Measurements from ENCODE around the gene GRK1.
A peak's percentile ranks its signal among the peaks of the same experiment; 100 is the strongest.

The GRK1 gene

GRCh38 chr13:113769106-113769505, 102.1 kb downstream of the GRK1 start:
- no peak for TF ChIP-seq CTCF (conservative IDR thresholded peaks at IDR 0.05; ENCODE audit: control insufficient read depth, insufficient read depth, low read depth, low read length)
- no peak for DNase-seq (ENCODE audit: low read depth)
- H3K4me3 ChIP-seq (ENCODE audit: control insufficient read depth, low read depth, low read length) = no peak overlapping the region

- no peak for DNase-seq (ENCODE audit: low read depth)
- H3K4me3 ChIP-seq (ENCODE audit: control insufficient read depth, low read depth, low read length) = no peak overlapping the region
- TF ChIP-seq CTCF (conservative IDR thresholded peaks at IDR 0.05; ENCODE audit: control insufficient read depth, insufficient read depth, low read depth, low read length) = no peak
Measured at GRCh38 chr13:113769881-113770280, 102.9 kb downstream of the GRK1 start.

- no peak for TF ChIP-seq CTCF (conservative IDR thresholded peaks at IDR 0.05; ENCODE audit: control insufficient read depth, insufficient read depth, low read depth, low read length)
- DNase-seq (ENCODE audit: low read depth) = no peak
- H3K4me3 ChIP-seq (ENCODE audit: control insufficient read depth, low read depth, low read length) = no peak overlapping the region
Measured at GRCh38 chr13:113770441-113770840, 103.4 kb downstream of the GRK1 start.

GRCh38 chr13:113770937-113771336, 103.9 kb downstream of the GRK1 start:
- no peak for TF ChIP-seq CTCF (conservative IDR thresholded peaks at IDR 0.05; ENCODE audit: control insufficient read depth, insufficient read depth, low read depth, low read length)
- no peak for DNase-seq (ENCODE audit: low read depth)
- no peak overlapping the region for H3K4me3 ChIP-seq (ENCODE audit: control insufficient read depth, low read depth, low read length)

GRCh38 chr13:113771709-113772331, 104.8 kb downstream of the GRK1 start:
- peak; percentile 24 for DNase-seq (ENCODE audit: low read depth)
- no peak overlapping the region for H3K4me3 ChIP-seq (ENCODE audit: control insufficient read depth, low read depth, low read length)
- TF ChIP-seq CTCF (conservative IDR thresholded peaks at IDR 0.05; ENCODE audit: control insufficient read depth, insufficient read depth, low read depth, low read length) = no peak

GRCh38 chr13:113774177-113775107, 107.4 kb downstream of the GRK1 start:
- TF ChIP-seq CTCF (conservative IDR thresholded peaks at IDR 0.05; ENCODE audit: control insufficient read depth, insufficient read depth, low read depth, low read length) = no peak
- DNase-seq (ENCODE audit: low read depth) = peak; percentile 65
- H3K4me3 ChIP-seq (ENCODE audit: control insufficient read depth, low read depth, low read length) = no peak overlapping the region

All from fibroblast of mammary gland (primary cell).